22Rv1 (cell line): Measurements from ENCODE around the gene KLF18.

Experiments
- H3K27ac ChIP-seq: fragments of 450-650 bp; 2 replicates; pipeline ENCODE4 v1.5.1; 2017
- ZFX ChIP-seq: fragments of 450-650 bp; IDR thresholded peaks from 2 replicates; pipeline ENCODE4 v1.6.1; 2017; ENCODE audit warnings: antibody characterized with exemption, borderline replicate concordance
- TF ChIP-seq, protein P1 (sequence below): fragments of 450-650 bp; IDR thresholded peaks from 2 replicates; pipeline ENCODE4 v1.5.1; 2017; ENCODE audit warnings: mild to moderate bottlenecking

The KLF18 gene

DNA sequence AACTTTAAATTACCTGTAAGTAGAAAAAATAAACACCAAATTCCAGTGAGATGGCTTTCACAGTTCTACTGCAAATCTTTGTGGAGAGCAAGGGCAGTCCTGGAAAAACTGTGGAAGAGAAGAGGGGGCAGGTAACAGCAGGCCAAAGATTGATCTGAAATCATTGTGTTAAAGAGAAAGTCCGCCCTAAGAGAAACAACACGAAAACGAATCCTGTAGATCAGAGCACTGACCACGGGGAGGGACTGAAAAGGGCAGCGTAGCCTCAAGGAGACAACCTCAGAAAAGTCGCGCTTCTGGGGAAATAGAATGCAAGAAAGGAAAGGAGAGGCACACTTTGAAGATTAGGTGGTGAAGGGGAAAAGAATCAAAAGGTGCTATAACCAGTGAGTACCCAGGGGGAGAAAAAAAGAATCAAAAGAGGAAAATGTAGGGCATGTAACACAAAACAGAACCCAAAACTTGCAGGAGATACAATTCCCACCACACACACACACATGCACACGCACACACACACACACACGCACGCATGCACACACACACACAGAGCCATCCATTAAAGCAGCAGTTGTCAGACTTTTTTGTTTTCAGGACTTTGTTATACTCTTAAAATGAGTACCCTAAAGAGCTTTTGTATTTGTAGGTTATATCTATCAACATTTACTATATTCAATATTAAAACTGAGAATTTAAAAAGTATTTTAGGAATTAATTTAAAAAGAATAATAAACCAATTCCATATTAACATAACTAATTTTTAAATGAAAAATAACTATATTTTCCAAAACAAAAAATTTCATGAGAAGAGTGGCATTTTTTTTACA, 50.8 kb downstream of the KLF18 start:
- TF ChIP-seq, protein P1, sequence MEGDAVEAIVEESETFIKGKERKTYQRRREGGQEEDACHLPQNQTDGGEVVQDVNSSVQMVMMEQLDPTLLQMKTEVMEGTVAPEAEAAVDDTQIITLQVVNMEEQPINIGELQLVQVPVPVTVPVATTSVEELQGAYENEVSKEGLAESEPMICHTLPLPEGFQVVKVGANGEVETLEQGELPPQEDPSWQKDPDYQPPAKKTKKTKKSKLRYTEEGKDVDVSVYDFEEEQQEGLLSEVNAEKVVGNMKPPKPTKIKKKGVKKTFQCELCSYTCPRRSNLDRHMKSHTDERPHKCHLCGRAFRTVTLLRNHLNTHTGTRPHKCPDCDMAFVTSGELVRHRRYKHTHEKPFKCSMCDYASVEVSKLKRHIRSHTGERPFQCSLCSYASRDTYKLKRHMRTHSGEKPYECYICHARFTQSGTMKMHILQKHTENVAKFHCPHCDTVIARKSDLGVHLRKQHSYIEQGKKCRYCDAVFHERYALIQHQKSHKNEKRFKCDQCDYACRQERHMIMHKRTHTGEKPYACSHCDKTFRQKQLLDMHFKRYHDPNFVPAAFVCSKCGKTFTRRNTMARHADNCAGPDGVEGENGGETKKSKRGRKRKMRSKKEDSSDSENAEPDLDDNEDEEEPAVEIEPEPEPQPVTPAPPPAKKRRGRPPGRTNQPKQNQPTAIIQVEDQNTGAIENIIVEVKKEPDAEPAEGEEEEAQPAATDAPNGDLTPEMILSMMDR = no peak
- H3K27ac ChIP-seq = no peak overlapping the region

DNA sequence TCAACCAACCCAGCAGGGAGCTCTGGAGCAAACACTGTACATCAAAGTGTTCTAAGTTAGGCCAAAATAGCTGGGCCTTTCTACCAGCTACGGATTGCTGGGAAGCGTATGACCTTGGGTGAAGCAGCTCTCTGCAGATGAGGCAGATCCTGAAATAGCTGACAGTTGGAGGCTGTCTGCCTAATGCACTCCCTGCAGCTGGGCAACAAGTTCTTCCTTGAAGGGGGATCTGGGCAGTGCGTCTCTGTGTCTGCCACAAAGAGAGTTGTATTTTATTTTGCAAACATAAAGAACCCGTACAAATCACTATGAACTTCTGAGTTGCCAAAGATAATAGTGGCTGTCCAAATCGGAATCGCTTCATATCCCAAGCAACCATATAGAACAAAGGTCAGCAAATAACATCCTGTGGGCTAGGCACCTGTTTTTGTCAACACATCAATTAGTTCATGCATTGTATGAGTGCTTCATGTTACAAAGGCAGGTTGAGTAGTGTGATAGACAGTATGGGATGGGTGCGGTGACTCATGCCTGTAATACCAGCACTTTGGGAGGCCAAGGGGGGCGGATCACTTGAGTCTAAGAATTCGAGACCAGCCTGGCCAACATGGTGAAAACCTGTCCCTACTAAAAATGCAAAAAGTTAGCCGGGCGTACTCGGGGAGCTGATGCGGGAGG, 51.9 kb downstream of the KLF18 start:
- H3K27ac ChIP-seq = no peak overlapping the region
- TF ChIP-seq ZFX = no peak
- TF ChIP-seq, protein P1 = no peak
